Mesenchymal stem cell (in vitro differentiated cells and primary cell): ENCODE results near the gene PRR35.

Experiments used
- DNase-seq: peaks from one replicate; pipeline ENCODE4 v3.0.0-alpha.2; 2013
- H2AFZ ChIP-seq: one replicate; pipeline ENCODE4 v1.6.1; 2013; ENCODE audit warnings: low read depth, mild to moderate bottlenecking, control low read depth, inconsistent platforms, low read length, moderate library complexity
- H2AK5ac ChIP-seq: 2 replicates; pipeline ENCODE4 v1.6.1; 2013; ENCODE audit warnings: low read length, moderate library complexity, mild to moderate bottlenecking, inconsistent platforms; ENCODE audit not compliant: severe bottlenecking
- H2BK120ac ChIP-seq: one replicate; pipeline ENCODE4 v1.6.1; 2013; ENCODE audit warnings: low read depth, mild to moderate bottlenecking, inconsistent platforms, low read length, moderate library complexity
- H2BK12ac ChIP-seq, 2 experiments: one replicate each; pipeline ENCODE4 v1.6.1; 2013; ENCODE audit warnings: inconsistent platforms in 2 of 2, low read length in 2 of 2, mild to moderate bottlenecking in 2 of 2, moderate library complexity in 2 of 2, control low read depth in 1 of 2
- H2BK15ac ChIP-seq: one replicate; pipeline ENCODE4 v1.6.1; 2013; ENCODE audit warnings: mild to moderate bottlenecking, low read depth, inconsistent platforms; ENCODE audit not compliant: poor library complexity, severe bottlenecking
- H2BK5ac ChIP-seq: 2 replicates; pipeline ENCODE4 v1.6.1; 2013; ENCODE audit warnings: low read depth, mild to moderate bottlenecking, low read length, control low read depth, inconsistent platforms; ENCODE audit not compliant: poor library complexity, severe bottlenecking
- H3K14ac ChIP-seq, 2 experiments: one replicate each; pipeline ENCODE4 v1.6.1; 2013; ENCODE audit warnings: inconsistent platforms in 2 of 2, low read length in 2 of 2, control low read depth in 1 of 2, mild to moderate bottlenecking in 1 of 2, moderate library complexity in 1 of 2
- H3K18ac ChIP-seq, 2 experiments: one replicate each; pipeline ENCODE4 v1.6.1; 2013; ENCODE audit warnings: inconsistent platforms in 2 of 2, low read length in 2 of 2, control low read depth in 1 of 2, low read depth in 1 of 2, mild to moderate bottlenecking in 1 of 2
- H3K23ac ChIP-seq, 2 experiments: one replicate each; pipeline ENCODE4 v1.6.1; 2013; ENCODE audit warnings: inconsistent platforms in 2 of 2, low read length in 2 of 2, mild to moderate bottlenecking in 2 of 2, moderate library complexity in 2 of 2, control low read depth in 1 of 2
- H3K27ac ChIP-seq: 2 replicates; pipeline ENCODE4 v1.5.1; 2013; ENCODE audit warnings: mild to moderate bottlenecking, moderate library complexity, low read length, control low read depth, inconsistent platforms; ENCODE audit not compliant: poor library complexity, severe bottlenecking
- H3K27me3 ChIP-seq, 2 experiments: 2 replicates each; pipeline versions ENCODE4 v1.6.1 to v1.7.0; 2013; ENCODE audit warnings: low read length in 2 of 2, mild to moderate bottlenecking in 2 of 2, moderate library complexity in 2 of 2, control low read depth in 1 of 2, inconsistent platforms in 1 of 2; ENCODE audit not compliant: control insufficient read depth in 1 of 2, insufficient read depth in 1 of 2
- H3K36me3 ChIP-seq, 2 experiments: 2 replicates each; pipeline versions ENCODE4 v1.6.1 to v1.7.0; 2013; ENCODE audit warnings: low read length in 2 of 2, control low read depth in 1 of 2, inconsistent platforms in 1 of 2, low read depth in 1 of 2, mild to moderate bottlenecking in 1 of 2; ENCODE audit not compliant: insufficient read depth in 2 of 2, control insufficient read depth in 1 of 2
- H3K4ac ChIP-seq, 2 experiments: one replicate each; pipeline ENCODE4 v1.6.1; 2013; ENCODE audit warnings: inconsistent platforms in 2 of 2, low read length in 2 of 2, mild to moderate bottlenecking in 2 of 2, moderate library complexity in 2 of 2, control low read depth in 1 of 2, low read depth in 1 of 2
- H3K4me1 ChIP-seq: 2 replicates; pipeline ENCODE4 v1.6.1; 2013; ENCODE audit warnings: low read depth, low read length, control low read depth; ENCODE audit not compliant: control insufficient read depth, insufficient read depth
- H3K4me2 ChIP-seq: 2 replicates; pipeline ENCODE4 v1.6.1; 2013; ENCODE audit warnings: low read length, mild to moderate bottlenecking, inconsistent platforms; ENCODE audit not compliant: poor library complexity, severe bottlenecking
- H3K4me3 ChIP-seq, 2 experiments: 2 replicates each; pipeline versions ENCODE4 v1.5.1 to v1.7.0; 2013; ENCODE audit warnings: low read length in 2 of 2, mild to moderate bottlenecking in 2 of 2, control low read depth in 1 of 2, low read depth in 1 of 2; ENCODE audit not compliant: insufficient read depth in 1 of 2
- H3K79me1 ChIP-seq: replicated peaks from 2 replicates; pipeline ENCODE4 v1.6.1; 2013; ENCODE audit warnings: mild to moderate bottlenecking, control low read depth, low read length, inconsistent platforms; ENCODE audit not compliant: poor library complexity, severe bottlenecking
- H3K9ac ChIP-seq: 2 replicates; pipeline ENCODE4 v1.7.0; 2013; ENCODE audit warnings: mild to moderate bottlenecking, low read length, moderate library complexity
- H3K9me3 ChIP-seq: 2 replicates; pipeline ENCODE4 v1.7.0; 2013; ENCODE audit warnings: mild to moderate bottlenecking, low read length; ENCODE audit not compliant: control insufficient read depth
- H4K8ac ChIP-seq: one replicate; pipeline ENCODE4 v1.6.1; 2013; ENCODE audit warnings: inconsistent platforms, mild to moderate bottlenecking, low read length, moderate library complexity
- H4K91ac ChIP-seq: one replicate; pipeline ENCODE4 v1.6.1; 2013; ENCODE audit warnings: mild to moderate bottlenecking, low read length, inconsistent platforms
- WGBS: methylation state at CpG from one replicate; pipeline ENCODE4 v1.1.7; 2013; ENCODE audit warnings: mixed read lengths; 5-methylcytosine and 5-hydroxymethylcytosine counted together

Gene PRR35

GRCh38 chr16:535446-536405 lies 24.5 kb upstream of the PRR35 start:
- H3K23ac ChIP-seq: no peak overlapping the region
- no peak overlapping the region for H2BK5ac ChIP-seq
- H3K4me2 ChIP-seq: peak overlapping the region; percentile 30
- peak overlapping the region; percentile 1 to 59 for H2BK12ac ChIP-seq
- 71% methylated on average over 39 of the region's 39 CpGs for WGBS
- H2AFZ ChIP-seq: no peak overlapping the region
- H2AK5ac ChIP-seq: no peak overlapping the region
- H3K79me1 ChIP-seq: peaks cover 33% of the 10 kb centered on the region
- peak; percentile 78 for DNase-seq
- H3K4me1 ChIP-seq: peaks cover 67% of the 10 kb centered on the region
- peaks cover 9 to 59% of the 10 kb centered on the region in 2 experiments for H3K36me3 ChIP-seq
- H3K9ac ChIP-seq: peak overlapping the region; percentile 39
- no peaks in the 10 kb centered on the region for H3K27me3 ChIP-seq
- peak overlapping the region in 1 of 2 experiments; percentile 36 for H3K4me3 ChIP-seq
- H2BK120ac ChIP-seq: no peak overlapping the region
- H4K91ac ChIP-seq: peak overlapping the region; percentile 52
- no peak overlapping the region for H3K27ac ChIP-seq
- no peaks in the 10 kb centered on the region for H3K9me3 ChIP-seq
- peak overlapping the region; percentile 65 for H4K8ac ChIP-seq
- H3K4ac ChIP-seq: peak overlapping the region; percentile 6 to 22
- peak overlapping the region in 1 of 2 experiments; percentile 49 for H3K14ac ChIP-seq
- H2BK15ac ChIP-seq: no peak overlapping the region
- H3K18ac ChIP-seq: peak overlapping the region in 1 of 2 experiments; percentile 61

- Histone ChIP-seq H2BK5ac (no peak overlapping the region), H3K27me3 (no peaks in the 10 kb centered on the region), H3K9me3 (no peaks in the 10 kb centered on the region), H2AK5ac (no peak overlapping the region), H4K91ac (no peak overlapping the region), H2BK120ac (no peak overlapping the region), H3K14ac (no peak overlapping the region), H3K9ac (no peak overlapping the region), H3K4me1 (peaks cover 69% of the 10 kb centered on the region), H2BK15ac (no peak overlapping the region), H2BK12ac (no peak overlapping the region), H4K8ac (no peak overlapping the region), H3K4ac (no peak overlapping the region), H3K18ac (no peak overlapping the region), H3K4me2 (no peak overlapping the region), H3K36me3 (peaks cover 9 to 62% of the 10 kb centered on the region in 2 experiments), H3K79me1 (peaks cover 37% of the 10 kb centered on the region), H3K27ac (no peak overlapping the region), H3K4me3 (no peak overlapping the region), H3K23ac (no peak overlapping the region), H2AFZ (no peak overlapping the region)
- WGBS: 93% methylated on average over 17 of the region's 17 CpGs
- no peak for DNase-seq
These were observed 23.4 kb upstream of the PRR35 start for GRCh38 chr16:536746-537145.

- no peak overlapping the region for H3K9ac ChIP-seq
- H3K4ac ChIP-seq: no peak overlapping the region
- H3K9me3 ChIP-seq: no peaks in the 10 kb centered on the region
- H3K14ac ChIP-seq: no peak overlapping the region
- H3K23ac ChIP-seq: no peak overlapping the region
- H4K91ac ChIP-seq: no peak overlapping the region
- peaks cover 37% of the 10 kb centered on the region for H3K79me1 ChIP-seq
- H2BK5ac ChIP-seq: no peak overlapping the region
- H2AK5ac ChIP-seq: no peak overlapping the region
- no peaks in the 10 kb centered on the region for H3K27me3 ChIP-seq
- H3K4me3 ChIP-seq: no peak overlapping the region
- no peak overlapping the region for H3K4me2 ChIP-seq
- no peak overlapping the region for H3K27ac ChIP-seq
- H2BK15ac ChIP-seq: no peak overlapping the region
- peaks cover 9 to 62% of the 10 kb centered on the region in 2 experiments for H3K36me3 ChIP-seq
- peaks cover 69% of the 10 kb centered on the region for H3K4me1 ChIP-seq
- H3K18ac ChIP-seq: no peak overlapping the region
- H2BK120ac ChIP-seq: no peak overlapping the region
- H2BK12ac ChIP-seq: no peak overlapping the region
- no peak overlapping the region for H2AFZ ChIP-seq
- H4K8ac ChIP-seq: no peak overlapping the region
- WGBS: 98% methylated on average over 60 of the region's 60 CpGs
- DNase-seq: no peak
These were observed 22.5 kb upstream of the PRR35 start for GRCh38 chr16:537415-538335.
